Caki2 (cell line): ENCODE data around the gene ADAMTS20. TPM values are rescaled to one million over a fixed set of nuclear protein-coding genes. Genes with fewer than 3 reads are reported as not detected.

Experiments
- total RNA-seq: library from RNA; depleted of rRNA; stranded (reverse); fragments of >200 nt; shearing (Covaris generic); gene quantifications from 2 replicates; pipeline ENCODE4 v1.2.3, GENCODE V29; 2014; ENCODE audit warnings: low replicate concordance; rRNA removed

The ADAMTS20 gene
- total RNA-seq, 1 experiment from 2014 or later = not detected

Other genes starting within 250 kb of the ADAMTS20 start
- gene PUS7L, start 206.6 kb upstream of the ADAMTS20 start, total RNA-seq = 8.7 and 18.3 TPM in 2 replicates
- 10.7 and 12.8 TPM in 2 replicates for gene IRAK4, start 206.7 kb upstream of the ADAMTS20 start, total RNA-seq